ENCODE data around the gene ANKRD66. TPM values are rescaled to one million over a fixed set of nuclear protein-coding genes. Genes with fewer than 3 reads are reported as not detected.
"Not testable (repeated sequence)": the region's sequence is repeated elsewhere in the genome, so short reads cannot be mapped to it uniquely, and the experiment has no call there.

ANKRD66 gene
- total RNA-seq, 2 donors from 2014 or later: not detected

DNA sequence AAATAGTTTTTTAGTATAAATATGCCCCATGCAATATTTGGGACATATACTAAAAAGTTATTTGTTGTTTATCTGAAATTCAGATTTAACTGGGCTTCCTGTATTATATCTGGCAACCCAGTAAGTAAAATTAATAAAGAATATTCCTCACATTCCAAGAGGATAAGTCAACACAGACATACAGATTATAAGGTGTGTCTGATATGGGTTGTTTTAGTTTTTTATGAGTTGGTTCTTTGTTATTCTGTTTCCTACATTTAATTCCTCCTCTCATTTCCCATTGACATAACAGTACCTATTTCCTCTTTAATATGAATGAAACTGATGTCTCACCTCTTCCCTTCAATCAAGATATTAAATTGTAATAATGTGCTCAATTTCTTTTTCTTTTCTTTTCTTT is 9.8 kb upstream of the ANKRD66 start:
- Mint-ChIP-seq H3K27me3 (ENCODE audit: low read depth) (peaks cover 74% of the 10 kb centered on the region), H3K4me3 (no peak overlapping the region), H3K4me1 (ENCODE audit: low read depth) (no peaks in the 10 kb centered on the region), H3K9me3 (no peaks in the 10 kb centered on the region), H3K27ac (no peak overlapping the region), H3K36me3 (ENCODE audit: insufficient read depth in 2 of 2) (no peaks in the 10 kb centered on the region)
- DNase-seq (no peak), ATAC-seq (replicated peaks in 1 of 2) (no peak)

- H3K9me3 Mint-ChIP-seq: peaks cover 0 to 1% of the 10 kb centered on the region in 2 donors
- DNase-seq: no peak
- H3K4me1 Mint-ChIP-seq (ENCODE audit: low read depth): no peaks in the 10 kb centered on the region
- no peak overlapping the region for H3K27ac Mint-ChIP-seq
- H3K36me3 Mint-ChIP-seq (ENCODE audit: insufficient read depth in 2 of 2): no peaks in the 10 kb centered on the region
- ATAC-seq (replicated peaks in 1 of 2): no peak
- no peak overlapping the region for H3K4me3 Mint-ChIP-seq
- peaks cover 53% of the 10 kb centered on the region for H3K27me3 Mint-ChIP-seq (ENCODE audit: low read depth)
Observed at GRCh38 chr6:46741482-46741881, 5.3 kb upstream of the ANKRD66 start.

DNA sequence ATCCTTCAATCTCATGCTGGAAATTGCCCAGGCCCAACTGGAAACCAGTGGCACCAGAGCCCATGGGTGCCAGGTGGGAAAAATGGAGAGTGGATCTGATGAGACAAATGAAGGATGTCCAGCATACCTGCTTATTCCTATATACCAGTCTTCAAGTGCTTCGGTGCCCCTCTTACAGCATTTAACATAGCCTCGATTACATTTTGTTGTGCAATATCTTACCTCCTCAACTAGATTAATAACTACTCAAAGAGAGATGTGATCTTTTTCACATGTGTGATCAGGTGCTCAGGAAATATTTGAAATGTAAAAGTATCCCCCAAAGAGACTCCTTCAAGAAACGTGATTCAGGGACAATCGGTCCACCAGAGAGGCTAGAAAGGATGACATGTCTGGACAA is 4.8 kb upstream of the ANKRD66 start:
- Mint-ChIP-seq H3K9me3 (peaks cover 0 to 1% of the 10 kb centered on the region in 2 donors), H3K27ac (no peak overlapping the region), H3K4me3 (no peak overlapping the region), H3K27me3 (ENCODE audit: low read depth) (peaks cover 49% of the 10 kb centered on the region), H3K36me3 (ENCODE audit: insufficient read depth in 2 of 2) (no peaks in the 10 kb centered on the region), H3K4me1 (ENCODE audit: low read depth) (no peaks in the 10 kb centered on the region)
- no peak for DNase-seq
- no peak for ATAC-seq (replicated peaks in 1 of 2)

DNA sequence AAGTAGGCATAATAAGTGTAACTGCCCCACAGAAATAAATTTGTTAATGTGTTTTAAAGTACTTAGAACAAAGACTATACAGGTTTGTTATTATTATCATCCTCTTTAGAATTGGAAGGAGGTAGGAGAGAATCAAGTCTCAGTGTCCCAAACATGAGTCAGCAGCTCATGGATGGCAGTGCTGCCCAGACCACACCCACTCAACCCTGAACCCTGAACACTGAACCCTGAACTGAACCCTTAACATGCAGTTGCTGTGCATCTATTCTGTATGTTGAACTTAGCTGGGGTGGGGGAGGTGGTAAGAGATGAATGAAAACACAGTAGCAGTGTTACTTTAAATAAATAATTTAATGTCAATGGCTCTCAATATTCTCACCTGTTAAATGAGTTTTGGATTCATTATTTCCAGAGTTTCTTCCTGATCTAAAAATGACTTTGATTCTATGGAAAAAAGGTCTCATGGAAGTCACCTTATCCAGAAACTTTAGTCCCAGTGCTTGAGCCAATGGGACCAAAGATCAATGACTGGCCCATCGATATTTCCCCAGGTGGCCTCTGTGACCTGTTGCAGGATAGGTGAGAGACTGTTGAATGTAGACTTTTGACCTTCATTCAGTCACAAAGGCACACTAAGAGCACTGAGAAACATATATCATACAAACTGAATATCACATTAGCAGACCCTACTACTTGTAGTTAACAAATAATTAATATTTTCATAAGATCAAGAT is 3.1 kb upstream of the ANKRD66 start:
- Mint-ChIP-seq H3K27me3 (ENCODE audit: low read depth) (peaks cover 33% of the 10 kb centered on the region), H3K4me1 (ENCODE audit: low read depth) (no peaks in the 10 kb centered on the region), H3K36me3 (ENCODE audit: insufficient read depth in 2 of 2) (no peaks in the 10 kb centered on the region), H3K27ac (no peak overlapping the region), H3K4me3 (no peak overlapping the region), H3K9me3 (peaks cover 0 to 1% of the 10 kb centered on the region in 2 donors)
- ATAC-seq (replicated peaks in 1 of 2): no peak
- DNase-seq: no peak

GRCh38 chr6:46744159-46744725 is 2.5 kb upstream of the ANKRD66 start:
- H3K4me3 Mint-ChIP-seq; H3K9me3 Mint-ChIP-seq; ATAC-seq (replicated peaks in 1 of 2); H3K36me3 Mint-ChIP-seq (ENCODE audit: insufficient read depth in 2 of 2); DNase-seq; H3K27ac Mint-ChIP-seq; H3K4me1 Mint-ChIP-seq (ENCODE audit: low read depth): not testable (repeated sequence)
- peaks cover 31% of the 10 kb centered on the region for H3K27me3 Mint-ChIP-seq (ENCODE audit: low read depth)

DNA sequence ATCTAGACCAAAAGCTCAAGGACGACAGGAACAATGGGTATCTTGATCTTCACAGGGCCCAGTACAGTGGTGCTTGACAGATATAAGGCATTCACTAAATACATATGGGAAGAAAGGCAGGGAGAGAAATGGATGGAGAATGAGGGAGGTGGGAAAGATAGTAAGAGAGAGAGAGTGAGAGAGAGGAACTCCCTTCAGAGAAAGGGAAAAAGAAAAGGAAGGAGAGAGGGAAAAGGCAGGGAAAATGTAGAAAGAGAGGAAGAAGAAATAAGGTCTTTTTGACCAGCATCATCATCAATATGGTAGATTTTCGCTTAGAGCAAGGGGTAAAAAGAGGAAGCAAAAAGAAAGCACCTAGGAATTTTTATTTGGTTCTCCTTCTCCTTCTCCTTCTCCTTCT is 760 bp upstream of the ANKRD66 start:
- H3K36me3 Mint-ChIP-seq (ENCODE audit: insufficient read depth in 2 of 2): no peaks in the 10 kb centered on the region
- H3K4me3 Mint-ChIP-seq: no peak overlapping the region
- DNase-seq (no peak), ATAC-seq (replicated peaks in 1 of 2) (no peak)
- H3K27ac Mint-ChIP-seq: no peak overlapping the region
- peaks cover 25% of the 10 kb centered on the region for H3K27me3 Mint-ChIP-seq (ENCODE audit: low read depth)
- peaks cover 0 to 1% of the 10 kb centered on the region in 2 donors for H3K9me3 Mint-ChIP-seq
- no peaks in the 10 kb centered on the region for H3K4me1 Mint-ChIP-seq (ENCODE audit: low read depth)

GRCh38 chr6:46748940-46749503 is 2.3 kb downstream of the ANKRD66 start:
- Mint-ChIP-seq H3K27me3 (ENCODE audit: low read depth) (peaks cover 19% of the 10 kb centered on the region), H3K4me1 (ENCODE audit: low read depth) (no peaks in the 10 kb centered on the region), H3K36me3 (ENCODE audit: insufficient read depth in 2 of 2) (no peaks in the 10 kb centered on the region), H3K27ac (no peak overlapping the region), H3K9me3 (peaks cover 0 to 1% of the 10 kb centered on the region in 2 donors), H3K4me3 (no peak overlapping the region)
- DNase-seq (no peak), ATAC-seq (replicated peaks in 1 of 2) (no peak)

- H3K36me3 Mint-ChIP-seq (ENCODE audit: insufficient read depth in 2 of 2): no peaks in the 10 kb centered on the region
- H3K4me3 Mint-ChIP-seq: no peak overlapping the region
- no peak overlapping the region for H3K27ac Mint-ChIP-seq
- DNase-seq: no peak
- H3K4me1 Mint-ChIP-seq (ENCODE audit: low read depth): no peaks in the 10 kb centered on the region
- H3K9me3 Mint-ChIP-seq: peaks cover 0 to 1% of the 10 kb centered on the region in 2 donors
- ATAC-seq (replicated peaks in 1 of 2): no peak
- peaks cover 15% of the 10 kb centered on the region for H3K27me3 Mint-ChIP-seq (ENCODE audit: low read depth)
Observed at GRCh38 chr6:46749731-46750130, 3.0 kb downstream of the ANKRD66 start.

DNA sequence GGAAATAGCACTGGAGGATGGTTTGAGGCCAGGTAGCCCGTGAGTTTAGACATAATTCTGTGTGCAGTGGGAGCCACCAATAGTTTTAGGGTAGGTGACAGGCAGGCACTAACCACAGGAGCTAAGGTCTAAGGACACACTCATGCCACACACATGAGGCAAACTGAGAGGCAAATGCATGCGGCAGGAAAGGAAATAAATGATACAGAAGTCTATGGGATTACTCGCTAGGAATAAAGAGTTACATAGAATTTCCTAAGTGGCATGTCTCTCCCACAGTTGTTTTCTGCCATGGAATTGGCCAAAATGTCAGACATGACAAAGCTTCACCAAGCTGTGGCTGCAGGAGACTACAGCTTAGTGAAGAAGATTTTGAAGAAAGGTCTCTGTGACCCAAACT is 4.9 kb downstream of the ANKRD66 start:
- no peaks in the 10 kb centered on the region for H3K27me3 Mint-ChIP-seq (ENCODE audit: low read depth)
- no peak overlapping the region for H3K4me3 Mint-ChIP-seq
- DNase-seq (no peak), ATAC-seq (replicated peaks in 1 of 2) (no peak)
- no peaks in the 10 kb centered on the region for H3K4me1 Mint-ChIP-seq (ENCODE audit: low read depth)
- no peaks in the 10 kb centered on the region for H3K9me3 Mint-ChIP-seq
- no peak overlapping the region for H3K27ac Mint-ChIP-seq
- no peaks in the 10 kb centered on the region for H3K36me3 Mint-ChIP-seq (ENCODE audit: insufficient read depth in 2 of 2)

DNA sequence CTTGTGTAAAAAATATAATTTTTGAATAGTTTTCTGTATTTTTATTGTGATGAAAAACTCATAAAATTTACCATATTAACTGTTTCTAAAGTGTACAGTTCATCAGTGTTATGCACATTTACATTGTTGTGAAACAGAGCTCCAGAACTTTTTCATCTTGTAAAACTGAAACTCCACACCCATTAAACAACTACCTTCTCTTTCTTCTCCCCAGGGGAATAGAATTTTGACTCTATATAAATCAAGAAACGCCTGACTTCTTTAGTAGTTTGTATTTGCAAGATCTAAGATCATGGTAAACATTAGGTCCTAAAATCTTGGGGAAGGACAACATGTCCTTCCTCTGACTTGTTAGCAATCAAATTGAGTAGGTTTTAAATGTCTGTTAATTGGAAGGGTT is 9.1 kb downstream of the ANKRD66 start:
- no peaks in the 10 kb centered on the region for H3K36me3 Mint-ChIP-seq (ENCODE audit: insufficient read depth in 2 of 2)
- no peak overlapping the region for H3K27ac Mint-ChIP-seq
- no peak for DNase-seq
- no peaks in the 10 kb centered on the region for H3K4me1 Mint-ChIP-seq (ENCODE audit: low read depth)
- no peak overlapping the region for H3K4me3 Mint-ChIP-seq
- no peak for ATAC-seq (replicated peaks in 1 of 2)
- H3K27me3 Mint-ChIP-seq (ENCODE audit: low read depth): no peaks in the 10 kb centered on the region
- H3K9me3 Mint-ChIP-seq: no peaks in the 10 kb centered on the region

DNA sequence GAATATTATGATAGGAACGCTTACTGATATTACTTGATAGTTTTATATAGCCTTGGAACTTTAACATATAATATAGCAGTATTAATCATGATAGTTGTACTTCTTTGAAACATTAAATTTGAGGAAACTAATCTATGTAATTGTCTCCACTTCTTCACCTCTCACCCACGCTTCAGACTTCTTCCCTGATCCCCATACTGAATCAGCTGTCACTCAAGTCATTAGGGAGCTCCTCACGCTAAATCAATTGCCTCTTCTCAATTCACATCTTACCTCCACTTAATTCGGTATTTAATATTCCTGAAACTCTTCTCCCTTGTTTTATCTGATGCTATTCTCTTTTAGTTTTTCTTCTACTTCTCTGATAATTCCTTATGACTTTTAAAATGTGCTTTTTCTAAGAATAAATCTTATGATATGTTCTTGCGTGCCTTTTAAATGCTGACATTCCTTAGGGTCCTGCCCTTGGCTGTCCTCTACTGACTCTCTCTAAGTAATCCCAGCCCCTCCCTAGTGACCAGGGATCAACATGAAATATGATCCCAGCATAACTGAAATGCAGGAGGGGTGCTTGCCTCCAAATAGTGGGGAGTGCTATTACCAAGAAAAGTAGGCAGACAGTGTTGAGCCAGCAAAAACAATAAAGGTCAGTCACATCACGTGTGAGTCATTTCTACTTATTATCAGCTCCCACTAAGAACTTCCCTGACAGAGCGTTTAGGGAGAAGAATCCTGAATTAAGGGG is 9.9 kb downstream of the ANKRD66 start:
- Mint-ChIP-seq H3K4me1 (ENCODE audit: low read depth) (no peaks in the 10 kb centered on the region), H3K36me3 (ENCODE audit: insufficient read depth in 2 of 2) (no peaks in the 10 kb centered on the region), H3K27ac (no peak overlapping the region), H3K4me3 (no peak overlapping the region), H3K9me3 (no peaks in the 10 kb centered on the region), H3K27me3 (ENCODE audit: low read depth) (no peaks in the 10 kb centered on the region)
- no peak for DNase-seq
- ATAC-seq (replicated peaks in 1 of 2): no peak

GRCh38 chr6:46757214-46757596 is 10.5 kb downstream of the ANKRD66 start:
- Mint-ChIP-seq H3K9me3 (no peaks in the 10 kb centered on the region), H3K4me3 (no peak overlapping the region), H3K27ac (no peak overlapping the region), H3K4me1 (ENCODE audit: low read depth) (no peaks in the 10 kb centered on the region), H3K36me3 (ENCODE audit: insufficient read depth in 2 of 2) (no peaks in the 10 kb centered on the region), H3K27me3 (ENCODE audit: low read depth) (no peaks in the 10 kb centered on the region)
- ATAC-seq (replicated peaks in 1 of 2) (no peak), DNase-seq (no peak)

GRCh38 chr6:46758960-46759753 is 12.4 kb downstream of the ANKRD66 start:
- H3K27me3 Mint-ChIP-seq (ENCODE audit: low read depth): no peaks in the 10 kb centered on the region
- DNase-seq: no peak
- no peak for ATAC-seq (replicated peaks in 1 of 2)
- no peak overlapping the region for H3K4me3 Mint-ChIP-seq
- H3K4me1 Mint-ChIP-seq (ENCODE audit: low read depth): no peaks in the 10 kb centered on the region
- H3K27ac Mint-ChIP-seq: no peak overlapping the region
- H3K9me3 Mint-ChIP-seq: no peaks in the 10 kb centered on the region
- H3K36me3 Mint-ChIP-seq (ENCODE audit: insufficient read depth in 2 of 2): no peaks in the 10 kb centered on the region

Measured in activated T-cell treated with anti-CD3 and anti-CD28 coated beads, Interleukin-2, amount 50 U/mL, for 72 hours (primary cell).